ENCODE results near the gene STXBP6. TPM values are rescaled to one million over a fixed set of nuclear protein-coding genes. Genes with fewer than 3 reads are reported as not detected.

STXBP6 gene
- total RNA-seq, 1 donor from 2014 or later: 6.8 TPM

- Mint-ChIP-seq H3K4me3 (no peak overlapping the region), H3K27ac (ENCODE audit: unreplicated experiment) (no peak overlapping the region), H3K9me3 (no peaks in the 10 kb centered on the region), H3K4me1 (peaks cover 10% of the 10 kb centered on the region), H3K36me3 (ENCODE audit: low read depth) (peaks cover 2% of the 10 kb centered on the region), H3K27me3 (ENCODE audit: low read depth) (no peaks in the 10 kb centered on the region)
- no peak for DNase-seq (ENCODE audit: low read depth, low spot score)
- no peak for TF ChIP-seq CTCF (conservative IDR thresholded peaks at IDR 0.05)
These were observed 90.1 kb downstream of the STXBP6 start for GRCh38 chr14:24959791-24960331.

- H3K36me3 Mint-ChIP-seq (ENCODE audit: low read depth): peaks cover 2% of the 10 kb centered on the region
- H3K4me1 Mint-ChIP-seq: peaks cover 15% of the 10 kb centered on the region
- TF ChIP-seq CTCF (conservative IDR thresholded peaks at IDR 0.05): no peak
- DNase-seq (ENCODE audit: low read depth, low spot score): no peak
- H3K9me3 Mint-ChIP-seq: no peaks in the 10 kb centered on the region
- H3K4me3 Mint-ChIP-seq: no peak overlapping the region
- no peak overlapping the region for H3K27ac Mint-ChIP-seq (ENCODE audit: unreplicated experiment)
- no peaks in the 10 kb centered on the region for H3K27me3 Mint-ChIP-seq (ENCODE audit: low read depth)
These were observed 91.7 kb downstream of the STXBP6 start for GRCh38 chr14:24958271-24958670.

- no peak for DNase-seq (ENCODE audit: low read depth, low spot score)
- H3K36me3 Mint-ChIP-seq (ENCODE audit: low read depth): peaks cover 5% of the 10 kb centered on the region
- peaks cover 4% of the 10 kb centered on the region for H3K9me3 Mint-ChIP-seq
- no peak for TF ChIP-seq CTCF (conservative IDR thresholded peaks at IDR 0.05)
- no peak overlapping the region for H3K4me3 Mint-ChIP-seq
- peaks cover 19% of the 10 kb centered on the region for H3K4me1 Mint-ChIP-seq
- no peaks in the 10 kb centered on the region for H3K27me3 Mint-ChIP-seq (ENCODE audit: low read depth)
- no peak overlapping the region for H3K27ac Mint-ChIP-seq (ENCODE audit: unreplicated experiment)
These were observed 92.1 kb downstream of the STXBP6 start for GRCh38 chr14:24957814-24958213.

- TF ChIP-seq CTCF (conservative IDR thresholded peaks at IDR 0.05): no peak
- DNase-seq (ENCODE audit: low read depth, low spot score): no peak
- Mint-ChIP-seq H3K27me3 (ENCODE audit: low read depth) (no peaks in the 10 kb centered on the region), H3K27ac (ENCODE audit: unreplicated experiment) (no peak overlapping the region), H3K36me3 (ENCODE audit: low read depth) (peaks cover 2% of the 10 kb centered on the region), H3K4me3 (no peak overlapping the region), H3K4me1 (peaks cover 19% of the 10 kb centered on the region), H3K9me3 (peaks cover 4% of the 10 kb centered on the region)
These were observed 93.8 kb downstream of the STXBP6 start for GRCh38 chr14:24956104-24956503.

- no peak for DNase-seq (ENCODE audit: low read depth, low spot score)
- H3K4me3 Mint-ChIP-seq: no peak overlapping the region
- peaks cover 19% of the 10 kb centered on the region for H3K4me1 Mint-ChIP-seq
- peaks cover 2% of the 10 kb centered on the region for H3K36me3 Mint-ChIP-seq (ENCODE audit: low read depth)
- TF ChIP-seq CTCF (conservative IDR thresholded peaks at IDR 0.05): no peak
- H3K27me3 Mint-ChIP-seq (ENCODE audit: low read depth): no peaks in the 10 kb centered on the region
- H3K27ac Mint-ChIP-seq (ENCODE audit: unreplicated experiment): no peak overlapping the region
- H3K9me3 Mint-ChIP-seq: peaks cover 4% of the 10 kb centered on the region
These were observed 95.3 kb downstream of the STXBP6 start for GRCh38 chr14:24954700-24955037.
